Measurements from ENCODE around the gene NNAT. TPM values are rescaled to one million over a fixed set of nuclear protein-coding genes. Genes with fewer than 3 reads are reported as not detected.
"Not testable (repeated sequence)": the region's sequence is repeated elsewhere in the genome, so short reads cannot be mapped to it uniquely, and the experiment has no call there.

NNAT gene
- total and polyA plus RNA-seq, 12 donors = 0.24 to 1.1 (median 0.46) TPM; not detected in 5

- intact Hi-C loops (cut with DNase I) = loop anchor here in 3 of 10 donors (2.0 to 10.0 kb wide), 3 partner anchors 153 to 339 kb away; no protein-coding TSS in a partner anchor
- no peaks in the 10 kb centered on the region for H3K36me3 ChIP-seq
- whole genome bisulfite sequencing, 2 donors = 95 to 97% methylated on average over 1 of the region's 1 CpG
Measured at GRCh38 chr20:37537505-37537904, 16.5 kb downstream of the NNAT start.

GRCh38 chr20:37538003-37538402 is 17.0 kb downstream of the NNAT start:
- no peak for TF ChIP-seq CTCF (IDR thresholded peaks at IDR 0.05)
- H3K36me3 ChIP-seq = no peaks in the 10 kb centered on the region
- H3K4me3 ChIP-seq = no peak overlapping the region
- H3K27me3 ChIP-seq = peaks cover 0 to 4% (median 0%) of the 10 kb centered on the region in 7 donors
- WGBS, 2 donors = 90 to 91% methylated on average over 5 of the region's 5 CpGs
- DNase-seq (no peak), ATAC-seq (peak in 4 of 8 donors; percentile 49 to 61 (median 57))
- intact Hi-C loops (cut with DNase I) = loop anchor here in 2 of 10 donors (5.0 to 10.0 kb wide), 2 partner anchors 153 to 336 kb away; no protein-coding TSS in a partner anchor
- peaks cover 0 to 8% (median 0%) of the 10 kb centered on the region in 9 donors for H3K4me1 ChIP-seq
- H3K9me3 ChIP-seq = no peaks in the 10 kb centered on the region
- no peak overlapping the region for H3K27ac ChIP-seq

More at GRCh38 chr20:37537505-37537904, 16.5 kb downstream of the NNAT start:
- Histone ChIP-seq H3K4me3 (no peak overlapping the region), H3K27me3 (no peaks in the 10 kb centered on the region), H3K9me3 (no peaks in the 10 kb centered on the region), H3K27ac (no peak overlapping the region), H3K4me1 (peaks cover 0 to 8% (median 0%) of the 10 kb centered on the region in 9 donors)
- ATAC-seq (no peak), DNase-seq (no peak)
- TF ChIP-seq CTCF (IDR thresholded peaks at IDR 0.05) = no peak

GRCh38 chr20:37539424-37539823 is 18.4 kb downstream of the NNAT start:
- peaks cover 0 to 4% (median 0%) of the 10 kb centered on the region in 9 donors for H3K4me1 ChIP-seq
- H3K9me3 ChIP-seq = no peaks in the 10 kb centered on the region
- no peak for TF ChIP-seq CTCF (IDR thresholded peaks at IDR 0.05)
- intact Hi-C loops (cut with DNase I) = loop anchor here in 2 of 10 donors (5.0 to 10.0 kb wide), 2 partner anchors 155 to 337 kb away; no protein-coding TSS in a partner anchor
- H3K27me3 ChIP-seq = peaks cover 0 to 4% (median 0%) of the 10 kb centered on the region in 7 donors
- ATAC-seq (no peak), DNase-seq (no peak)
- no peak overlapping the region for H3K27ac ChIP-seq
- 82 to 86% methylated on average over 4 of the region's 4 CpGs for WGBS, 2 donors
- no peak overlapping the region for H3K4me3 ChIP-seq
- H3K36me3 ChIP-seq = no peaks in the 10 kb centered on the region

GRCh38 chr20:37540001-37540400 is 19.0 kb downstream of the NNAT start:
- no peaks in the 10 kb centered on the region for H3K36me3 ChIP-seq
- no peak overlapping the region for H3K27ac ChIP-seq
- H3K9me3 ChIP-seq = no peaks in the 10 kb centered on the region
- WGBS, 2 donors = 27 to 34% methylated on average over 5 of the region's 5 CpGs
- H3K4me1 ChIP-seq = no peaks in the 10 kb centered on the region
- TF ChIP-seq CTCF (IDR thresholded peaks at IDR 0.05) = no peak
- no peak overlapping the region for H3K4me3 ChIP-seq
- intact Hi-C loops (cut with DNase I) = no loop called here
- DNase-seq (no peak), ATAC-seq (no peak)
- H3K27me3 ChIP-seq = peaks cover 0 to 4% (median 0%) of the 10 kb centered on the region in 7 donors

DNA sequence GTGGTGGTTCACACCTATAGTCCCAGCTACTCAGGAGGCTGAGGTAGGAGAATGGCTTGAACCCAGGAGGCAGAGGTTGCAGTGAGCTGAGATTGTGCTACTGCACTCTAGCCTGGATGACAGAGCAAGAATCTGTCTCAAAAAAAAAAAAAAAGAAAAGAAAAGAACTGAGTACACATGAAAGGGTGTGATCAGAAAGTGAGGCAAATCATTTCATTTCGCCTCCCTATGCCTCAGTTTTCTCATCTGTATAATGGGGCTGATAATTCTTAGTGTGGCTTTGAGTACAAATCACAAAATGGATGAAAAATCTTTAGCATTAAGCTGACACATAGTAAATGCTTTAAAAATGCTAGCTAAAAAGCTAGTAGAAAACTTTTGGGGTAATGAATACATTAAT is 19.8 kb downstream of the NNAT start:
- intact Hi-C loops (cut with DNase I) = not testable (repeated sequence)
- WGBS, 2 donors = 60 to 75% methylated on average over 1 of the region's 1 CpG

More for the DNA sequence above, 19.8 kb downstream of the NNAT start:
- not testable (repeated sequence) for H3K36me3 ChIP-seq, H3K4me1 ChIP-seq, ATAC-seq, H3K27ac ChIP-seq, H3K9me3 ChIP-seq, H3K4me3 ChIP-seq, H3K27me3 ChIP-seq, DNase-seq

Measured in heart right ventricle (tissue), 16 donors.